ENCODE data around the gene ALDH6A1.

ALDH6A1 gene

DNA sequence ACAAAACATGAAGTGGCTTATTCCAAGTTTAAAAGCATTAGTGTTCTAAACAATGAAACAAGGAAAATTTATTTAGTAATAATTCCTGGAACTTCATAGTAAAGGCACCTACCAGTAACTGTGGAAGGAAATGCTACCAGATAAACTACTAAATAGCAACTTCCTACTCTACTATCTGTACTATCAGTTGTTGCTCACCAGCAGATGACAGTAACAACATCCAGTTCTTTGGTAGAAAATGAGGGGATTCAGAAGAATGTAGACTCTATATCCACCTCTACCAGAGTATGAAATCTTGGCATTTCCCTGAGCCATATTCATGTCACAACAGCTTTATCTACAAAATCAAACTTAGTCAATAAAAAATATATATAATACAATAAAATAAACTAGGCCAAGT, 68.3 kb downstream of the ALDH6A1 start:
- Histone ChIP-seq H3K4me2 (ENCODE audit: low read depth, low read length, poor library complexity, severe bottlenecking) (no peak overlapping the region), H4K20me1 (ENCODE audit: low read depth, low read length) (no peaks in the 10 kb centered on the region), H3K9me2 (replicated peaks; ENCODE audit: insufficient read depth, low read length) (no peaks in the 10 kb centered on the region), H3F3A (ENCODE audit: insufficient read depth) (0 out of 2 replicates have a peak, but pooled peaks cover 7% of the 10 kb centered on the region), H3K27ac (ENCODE audit: low read depth, low read length) (no peak overlapping the region), H3K9me3 (ENCODE audit: insufficient read depth, low read length) (no peaks in the 10 kb centered on the region), H3K79me2 (ENCODE audit: insufficient read depth, low read length) (no peaks in the 10 kb centered on the region), H2AFZ (ENCODE audit: low read depth, low read length, severe bottlenecking) (no peak overlapping the region), H3K27me3 (ENCODE audit: low read length) (no peaks in the 10 kb centered on the region), H3K4me3 (ENCODE audit: insufficient read depth, low read length, poor library complexity, severe bottlenecking) (no peak overlapping the region), H3K9ac (ENCODE audit: low read length) (no peak overlapping the region), H3K36me3 (ENCODE audit: low read length) (no peaks in the 10 kb centered on the region)
- TF ChIP-seq EZH2phosphoT487 (conservative IDR thresholded peaks at IDR 0.05; ENCODE audit: low read length), result no peak
- TF ChIP-seq, protein P1, sequence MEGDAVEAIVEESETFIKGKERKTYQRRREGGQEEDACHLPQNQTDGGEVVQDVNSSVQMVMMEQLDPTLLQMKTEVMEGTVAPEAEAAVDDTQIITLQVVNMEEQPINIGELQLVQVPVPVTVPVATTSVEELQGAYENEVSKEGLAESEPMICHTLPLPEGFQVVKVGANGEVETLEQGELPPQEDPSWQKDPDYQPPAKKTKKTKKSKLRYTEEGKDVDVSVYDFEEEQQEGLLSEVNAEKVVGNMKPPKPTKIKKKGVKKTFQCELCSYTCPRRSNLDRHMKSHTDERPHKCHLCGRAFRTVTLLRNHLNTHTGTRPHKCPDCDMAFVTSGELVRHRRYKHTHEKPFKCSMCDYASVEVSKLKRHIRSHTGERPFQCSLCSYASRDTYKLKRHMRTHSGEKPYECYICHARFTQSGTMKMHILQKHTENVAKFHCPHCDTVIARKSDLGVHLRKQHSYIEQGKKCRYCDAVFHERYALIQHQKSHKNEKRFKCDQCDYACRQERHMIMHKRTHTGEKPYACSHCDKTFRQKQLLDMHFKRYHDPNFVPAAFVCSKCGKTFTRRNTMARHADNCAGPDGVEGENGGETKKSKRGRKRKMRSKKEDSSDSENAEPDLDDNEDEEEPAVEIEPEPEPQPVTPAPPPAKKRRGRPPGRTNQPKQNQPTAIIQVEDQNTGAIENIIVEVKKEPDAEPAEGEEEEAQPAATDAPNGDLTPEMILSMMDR (IDR thresholded peaks at IDR 0.05; ENCODE audit: insufficient read depth, low read length, poor library complexity, severe bottlenecking), result no peak

DNA sequence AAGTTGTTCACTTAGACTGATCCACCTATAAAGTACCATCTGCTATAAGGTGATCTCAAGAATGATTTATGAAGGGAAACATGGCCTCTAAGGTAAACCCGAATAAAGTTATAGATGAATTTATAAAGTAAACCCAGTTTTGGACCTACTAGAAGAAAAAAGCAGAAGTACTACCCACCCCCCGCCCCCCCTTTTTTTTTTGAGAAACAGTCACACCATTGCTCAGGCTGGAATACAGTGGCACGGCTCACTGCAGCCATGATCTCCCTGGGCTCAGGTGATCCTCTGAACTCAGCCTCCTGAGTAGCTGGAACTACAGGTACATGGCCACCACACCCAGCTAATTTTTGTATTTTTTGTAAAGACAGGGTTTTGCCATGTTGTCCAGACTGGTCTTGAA, 69.1 kb downstream of the ALDH6A1 start:
- Histone ChIP-seq H3K4me3 (ENCODE audit: insufficient read depth, low read length, poor library complexity, severe bottlenecking) (no peak overlapping the region), H3K27ac (ENCODE audit: low read depth, low read length) (no peak overlapping the region), H4K20me1 (ENCODE audit: low read depth, low read length) (no peaks in the 10 kb centered on the region), H3F3A (ENCODE audit: insufficient read depth) (0 out of 2 replicates have a peak, but pooled peaks cover 7% of the 10 kb centered on the region), H2AFZ (ENCODE audit: low read depth, low read length, severe bottlenecking) (no peak overlapping the region), H3K4me2 (ENCODE audit: low read depth, low read length, poor library complexity, severe bottlenecking) (no peak overlapping the region), H3K9me3 (ENCODE audit: insufficient read depth, low read length) (no peaks in the 10 kb centered on the region), H3K79me2 (ENCODE audit: insufficient read depth, low read length) (no peaks in the 10 kb centered on the region), H3K9ac (ENCODE audit: low read length) (no peak overlapping the region), H3K9me2 (replicated peaks; ENCODE audit: insufficient read depth, low read length) (no peaks in the 10 kb centered on the region), H3K27me3 (ENCODE audit: low read length) (no peaks in the 10 kb centered on the region), H3K36me3 (ENCODE audit: low read length) (0 out of 2 replicates have a peak, but pooled peaks cover 3% of the 10 kb centered on the region)
- TF ChIP-seq, protein P1 (IDR thresholded peaks at IDR 0.05; ENCODE audit: insufficient read depth, low read length, poor library complexity, severe bottlenecking), result no peak
- no peak for TF ChIP-seq EZH2phosphoT487 (conservative IDR thresholded peaks at IDR 0.05; ENCODE audit: low read length)

GRCh38 chr14:74014299-74014698, 70.0 kb downstream of the ALDH6A1 start:
- Histone ChIP-seq H3K9me3 (ENCODE audit: insufficient read depth, low read length) (no peaks in the 10 kb centered on the region), H3K4me3 (ENCODE audit: insufficient read depth, low read length, poor library complexity, severe bottlenecking) (no peak overlapping the region), H3K9ac (ENCODE audit: low read length) (no peak overlapping the region), H3K4me2 (ENCODE audit: low read depth, low read length, poor library complexity, severe bottlenecking) (no peak overlapping the region), H3K79me2 (ENCODE audit: insufficient read depth, low read length) (no peaks in the 10 kb centered on the region), H3F3A (ENCODE audit: insufficient read depth) (0 out of 2 replicates have a peak, but pooled peaks cover 3% of the 10 kb centered on the region), H4K20me1 (ENCODE audit: low read depth, low read length) (no peaks in the 10 kb centered on the region), H3K9me2 (replicated peaks; ENCODE audit: insufficient read depth, low read length) (no peaks in the 10 kb centered on the region), H3K36me3 (ENCODE audit: low read length) (peaks cover 5% of the 10 kb centered on the region; the same call in 1 of the 2 replicates), H3K27me3 (ENCODE audit: low read length) (no peaks in the 10 kb centered on the region), H2AFZ (ENCODE audit: low read depth, low read length, severe bottlenecking) (no peak overlapping the region), H3K27ac (ENCODE audit: low read depth, low read length) (no peak overlapping the region)
- TF ChIP-seq, protein P1 (IDR thresholded peaks at IDR 0.05; ENCODE audit: insufficient read depth, low read length, poor library complexity, severe bottlenecking), result no peak
- no peak for TF ChIP-seq EZH2phosphoT487 (conservative IDR thresholded peaks at IDR 0.05; ENCODE audit: low read length)
